Limb (tissue), 2 donors: ENCODE data around the gene ZFPM1.
A peak's percentile ranks its signal among the peaks of the same experiment; 100 is the strongest.

Experiments
- DNase-seq, 2 donors: peaks; one replicate each; pipeline ENCODE4 v3.0.0-alpha.2; 2016; ENCODE audit errors: extremely low spot score in 2 of 2

ZFPM1 gene

GRCh38 chr16:88497561-88498462 lies 44.7 kb downstream of the ZFPM1 start:
- DNase-seq: no peak

GRCh38 chr16:88498576-88499208 lies 45.6 kb downstream of the ZFPM1 start:
- no peak for DNase-seq

- no peak for DNase-seq
Observed at GRCh38 chr16:88499292-88499691, 46.2 kb downstream of the ZFPM1 start.

GRCh38 chr16:88499836-88500251 lies 46.8 kb downstream of the ZFPM1 start:
- no peak for DNase-seq

GRCh38 chr16:88500255-88500661 lies 47.2 kb downstream of the ZFPM1 start:
- DNase-seq: no peak

GRCh38 chr16:88502371-88502770 lies 49.3 kb downstream of the ZFPM1 start:
- no peak for DNase-seq

- no peak for DNase-seq
Observed at GRCh38 chr16:88502776-88503280, 49.7 kb downstream of the ZFPM1 start.

- DNase-seq: no peak
Observed at GRCh38 chr16:88503374-88503770, 50.3 kb downstream of the ZFPM1 start.

- no peak for DNase-seq
Observed at GRCh38 chr16:88503771-88504488, 50.9 kb downstream of the ZFPM1 start.

- no peak for DNase-seq
Observed at GRCh38 chr16:88504489-88505404, 51.7 kb downstream of the ZFPM1 start.

GRCh38 chr16:88505405-88506082 lies 52.5 kb downstream of the ZFPM1 start:
- peak in 1 of 2 donors; percentile 63 for DNase-seq

- no peak for DNase-seq
Observed at GRCh38 chr16:88506723-88507122, 53.6 kb downstream of the ZFPM1 start.

GRCh38 chr16:88507231-88507743 lies 54.2 kb downstream of the ZFPM1 start:
- DNase-seq: no peak

- no peak for DNase-seq
Observed at GRCh38 chr16:88508376-88508867, 55.3 kb downstream of the ZFPM1 start.

- no peak for DNase-seq
Observed at GRCh38 chr16:88508868-88509748, 56.0 kb downstream of the ZFPM1 start.

GRCh38 chr16:88509749-88510069 lies 56.6 kb downstream of the ZFPM1 start:
- no peak for DNase-seq

- DNase-seq: no peak
Observed at GRCh38 chr16:88510091-88510994, 57.3 kb downstream of the ZFPM1 start.

- no peak for DNase-seq
Observed at GRCh38 chr16:88511060-88511459, 58.0 kb downstream of the ZFPM1 start.
